Panc1 (cell line): ENCODE data around the gene FAHD1. TPM values are rescaled to one million over a fixed set of nuclear protein-coding genes. Genes with fewer than 3 reads are reported as not detected.

Experiments used
- ATAC-seq: fragments of 200-7000 bp; cut with Tn5 transposase; 2 replicates; pipeline ENCODE4 v1.9.1; 2020; ENCODE audit warnings: mild to moderate bottlenecking, moderate library complexity
- BruUV-seq: library from RNA; stranded (reverse); fragments of 400-500 nt; replicated peaks from 2 replicates; lab custom pipeline; 2021; lab: Mats Ljungman, UMichigan
- CTCF ChIA-PET: fragments of 300-600 bp; sonication (Branson Sonifier 250); formaldehyde crosslinking; loops from one replicate; lab custom pipeline; 2022; ENCODE audit warnings: antibody characterized with exemption; lab: Charles Lee
- POLR2A ChIA-PET: fragments of 300-600 bp; sonication (Branson Sonifier 250); formaldehyde crosslinking; loops from one replicate; lab custom pipeline; 2022; ENCODE audit warnings: antibody characterized with exemption; lab: Charles Lee
- DNase-seq: peaks from one replicate; pipeline ENCODE4 v3.0.0-alpha.2; 2010; ENCODE audit warnings: low read depth, low spot score
- H3K27ac ChIP-seq: 2 replicates; pipeline ENCODE4 v1.5.1; 2011; ENCODE audit warnings: mild to moderate bottlenecking, low read length, inconsistent platforms
- H3K27me3 ChIP-seq: fragments of 200-500 bp; sonication (Bioruptor generic); 2 replicates; pipeline ENCODE4 v1.6.0; 2014; ENCODE audit warnings: low read length, inconsistent platforms; ENCODE audit not compliant: control insufficient read depth, insufficient read depth
- H3K36me3 ChIP-seq: fragments of 200-500 bp; sonication (Bioruptor generic); 2 replicates; pipeline ENCODE4 v1.5.1; 2014; ENCODE audit warnings: inconsistent platforms, mild to moderate bottlenecking, low read length, moderate library complexity; ENCODE audit not compliant: control insufficient read depth, insufficient read depth
- H3K4me1 ChIP-seq: 2 replicates; pipeline ENCODE4 v1.5.1; 2011; ENCODE audit warnings: inconsistent platforms, mild to moderate bottlenecking, low read length, moderate library complexity; ENCODE audit not compliant: control insufficient read depth, insufficient read depth
- H3K4me3 ChIP-seq, 2 experiments: 2 replicates each; pipeline ENCODE4 v1.5.1; 2011 to 2012; ENCODE audit warnings: low read depth in 2 of 2, low read length in 2 of 2, mild to moderate bottlenecking in 2 of 2, inconsistent platforms in 1 of 2, moderate library complexity in 1 of 2
- H3K9me3 ChIP-seq: fragments of 200-500 bp; sonication (Bioruptor generic); 2 replicates; pipeline ENCODE4 v1.5.1; 2014; ENCODE audit warnings: low read depth, mild to moderate bottlenecking, inconsistent platforms, low read length, moderate library complexity; ENCODE audit not compliant: control insufficient read depth, insufficient read depth
- CTCF ChIP-seq: fragments of 450-650 bp; IDR thresholded peaks from 2 replicates; pipeline ENCODE4 v1.5.1; 2017; ENCODE audit warnings: mild to moderate bottlenecking
- POLR2AphosphoS5 ChIP-seq: IDR thresholded peaks from 2 replicates; pipeline ENCODE4 v1.6.1; 2012; ENCODE audit warnings: mild to moderate bottlenecking, low read depth, low read length, moderate library complexity
- REST ChIP-seq, 2 experiments: IDR thresholded peaks; 2 replicates each; pipeline ENCODE4 v1.6.1; 2011 to 2012; ENCODE audit warnings: low read depth in 2 of 2, control low read depth in 1 of 2, low read length in 1 of 2, mild to moderate bottlenecking in 1 of 2, moderate library complexity in 1 of 2; ENCODE audit not compliant: insufficient read depth in 1 of 2
- SIN3A ChIP-seq: IDR thresholded peaks from 2 replicates; pipeline ENCODE4 v1.6.1; 2012; ENCODE audit warnings: low read depth, mild to moderate bottlenecking, low read length, moderate library complexity, borderline replicate concordance; ENCODE audit not compliant: insufficient read depth
- TCF7L2 ChIP-seq: IDR thresholded peaks from 2 replicates; pipeline ENCODE4 v1.6.1; 2011; ENCODE audit warnings: mild to moderate bottlenecking, low read depth, low read length, inconsistent platforms
- in situ Hi-C: cut with HindIII; loops from 2 replicates; pipeline ENCODE4 v1.10.0; 2016; ENCODE audit warnings: low sequenced_read_pairs, low pct_unique_long_range_greater_than_20kb
- intact Hi-C: fragments of 100-400 bp; cut with micrococcal nuclease; formaldehyde crosslinking; loops from one replicate; pipeline ENCODE4 v1.10.0; 2022; ENCODE audit not compliant: unreplicated experiment
- total RNA-seq: library from RNA; stranded (reverse); gene quantifications from one replicate; pipeline ENCODE4 v1.2.1, GENCODE V29; 2021; ENCODE audit not compliant: unreplicated experiment

The FAHD1 gene
- total RNA-seq, 1 experiment from 2014 or later, result 34.6 TPM

GRCh38 chr16:1819611-1820010 is 7.4 kb upstream of the FAHD1 start:
- Histone ChIP-seq H3K4me3 (no peak overlapping the region), H3K27ac (no peak overlapping the region), H3K27me3 (no peaks in the 10 kb centered on the region), H3K36me3 (no peaks in the 10 kb centered on the region), H3K4me1 (0 out of 2 replicates have a peak, but pooled peaks cover 6% of the 10 kb centered on the region), H3K9me3 (no peaks in the 10 kb centered on the region)
- intact Hi-C loops (no loop called here), in situ Hi-C loops (no loop called here)
- DNase-seq (no peak), ATAC-seq (no peak)
- no TSS peak for BruUV-seq
- TF ChIP-seq TCF7L2 (no peak), POLR2AphosphoS5 (no peak), CTCF (no peak), REST (IDR thresholded peaks at IDR 0.05; ENCODE audit: insufficient read depth in 1 of 2, low read depth in 2 of 2, low read length in 1 of 2) (no peak), SIN3A (no peak)
- CTCF ChIA-PET, result no interaction called here
- POLR2A ChIA-PET, result no interaction called here

GRCh38 chr16:1820096-1820945 is 6.7 kb upstream of the FAHD1 start:
- TF ChIP-seq TCF7L2 (no peak), SIN3A (no peak), REST (IDR thresholded peaks at IDR 0.05; ENCODE audit: insufficient read depth in 1 of 2, low read depth in 2 of 2, low read length in 1 of 2) (no peak), POLR2AphosphoS5 (no peak), CTCF (no peak)
- no TSS peak for BruUV-seq
- Histone ChIP-seq H3K4me3 (no peak overlapping the region), H3K9me3 (no peaks in the 10 kb centered on the region), H3K27ac (no peak overlapping the region), H3K36me3 (no peaks in the 10 kb centered on the region), H3K27me3 (no peaks in the 10 kb centered on the region), H3K4me1 (0 out of 2 replicates have a peak, but pooled peaks cover 7% of the 10 kb centered on the region)
- intact Hi-C loops, result no loop called here
- CTCF ChIA-PET, result no interaction called here
- in situ Hi-C loops, result no loop called here
- no peak for DNase-seq
- no peak for ATAC-seq
- POLR2A ChIA-PET, result no interaction called here
